Osteocyte (in vitro differentiated cells): Measurements from ENCODE around the gene HEYL. TPM values are rescaled to one million over a fixed set of nuclear protein-coding genes. Genes with fewer than 3 reads are reported as not detected.
"Not testable (repeated sequence)": the region's sequence is repeated elsewhere in the genome, so short reads cannot be mapped to it uniquely, and the experiment has no call there.

Experiments
- DNase-seq: peaks from one replicate; pipeline ENCODE4 v3.0.0; 2021; ENCODE audit warnings: mixed read lengths; ENCODE audit not compliant: unreplicated experiment; ENCODE audit errors: extremely low spot score
- H3K27ac Mint-ChIP-seq: one replicate; pipeline ENCODE4 v1.8.0; 2021; ENCODE audit warnings: mild to moderate bottlenecking, mixed read lengths; ENCODE audit not compliant: unreplicated experiment
- H3K27me3 Mint-ChIP-seq: one replicate; pipeline ENCODE4 v1.8.0; 2021; ENCODE audit warnings: mixed read lengths; ENCODE audit not compliant: unreplicated experiment
- H3K36me3 Mint-ChIP-seq: one replicate; pipeline ENCODE4 v1.8.0; 2021; ENCODE audit warnings: mixed read lengths; ENCODE audit not compliant: unreplicated experiment
- H3K4me1 Mint-ChIP-seq: one replicate; pipeline ENCODE4 v1.8.0; 2021; ENCODE audit warnings: mixed read lengths; ENCODE audit not compliant: unreplicated experiment
- H3K4me3 Mint-ChIP-seq: one replicate; pipeline ENCODE4 v1.8.0; 2021; ENCODE audit warnings: mild to moderate bottlenecking, moderate library complexity, mixed read lengths; ENCODE audit not compliant: unreplicated experiment
- H3K9me3 Mint-ChIP-seq: one replicate; pipeline ENCODE4 v1.8.0; 2021; ENCODE audit warnings: mixed read lengths; ENCODE audit not compliant: unreplicated experiment
- total RNA-seq: library from RNA; stranded (reverse); gene quantifications from 2 replicates; pipeline ENCODE4 v1.2.1, GENCODE V29; 2021
- TF ChIP-seq, protein P1 (sequence below): fragments of 200-600 bp; sonication (generic); IDR thresholded peaks from 2 replicates; pipeline ENCODE4 v1.5.0; 2021; ENCODE audit warnings: antibody characterized with exemption, mild to moderate bottlenecking, moderate library complexity

Gene HEYL
- total RNA-seq, 1 donor from 2014 or later: 1.4 TPM

DNA sequence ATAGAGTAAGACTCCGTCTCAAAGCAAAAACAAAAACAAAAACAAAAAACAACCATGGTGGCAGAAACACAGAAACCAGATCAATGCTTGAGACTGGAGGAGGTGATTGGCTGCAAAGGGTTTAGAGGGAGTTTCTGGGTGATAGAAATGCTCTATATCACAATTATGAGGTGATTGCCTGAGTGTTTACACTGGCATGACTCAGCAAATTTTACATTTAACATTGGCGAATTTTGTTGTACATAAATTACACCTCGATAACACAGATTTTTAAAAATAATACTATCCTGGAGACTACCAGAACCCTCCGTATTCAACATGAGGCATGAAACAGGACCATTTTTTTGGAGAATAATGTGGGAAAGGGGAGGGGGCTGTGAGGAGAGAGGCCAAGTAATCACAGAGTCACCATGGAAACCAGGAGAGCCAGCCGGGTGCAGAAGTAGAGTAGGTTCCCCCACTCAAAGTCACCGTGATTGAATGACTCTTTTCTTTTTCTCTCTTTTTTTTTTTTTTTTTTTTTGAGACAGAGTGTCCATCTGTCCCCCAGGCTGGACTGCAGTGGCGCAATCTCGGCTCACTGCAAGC is 24.3 kb downstream of the HEYL start:
- DNase-seq: no peak
- Mint-ChIP-seq H3K9me3 (no peaks in the 10 kb centered on the region), H3K4me3 (no peak overlapping the region), H3K4me1 (no peaks in the 10 kb centered on the region), H3K27ac (no peak overlapping the region), H3K36me3 (no peaks in the 10 kb centered on the region), H3K27me3 (peaks cover 16% of the 10 kb centered on the region)
- TF ChIP-seq, protein P1, sequence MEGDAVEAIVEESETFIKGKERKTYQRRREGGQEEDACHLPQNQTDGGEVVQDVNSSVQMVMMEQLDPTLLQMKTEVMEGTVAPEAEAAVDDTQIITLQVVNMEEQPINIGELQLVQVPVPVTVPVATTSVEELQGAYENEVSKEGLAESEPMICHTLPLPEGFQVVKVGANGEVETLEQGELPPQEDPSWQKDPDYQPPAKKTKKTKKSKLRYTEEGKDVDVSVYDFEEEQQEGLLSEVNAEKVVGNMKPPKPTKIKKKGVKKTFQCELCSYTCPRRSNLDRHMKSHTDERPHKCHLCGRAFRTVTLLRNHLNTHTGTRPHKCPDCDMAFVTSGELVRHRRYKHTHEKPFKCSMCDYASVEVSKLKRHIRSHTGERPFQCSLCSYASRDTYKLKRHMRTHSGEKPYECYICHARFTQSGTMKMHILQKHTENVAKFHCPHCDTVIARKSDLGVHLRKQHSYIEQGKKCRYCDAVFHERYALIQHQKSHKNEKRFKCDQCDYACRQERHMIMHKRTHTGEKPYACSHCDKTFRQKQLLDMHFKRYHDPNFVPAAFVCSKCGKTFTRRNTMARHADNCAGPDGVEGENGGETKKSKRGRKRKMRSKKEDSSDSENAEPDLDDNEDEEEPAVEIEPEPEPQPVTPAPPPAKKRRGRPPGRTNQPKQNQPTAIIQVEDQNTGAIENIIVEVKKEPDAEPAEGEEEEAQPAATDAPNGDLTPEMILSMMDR: no peak

DNA sequence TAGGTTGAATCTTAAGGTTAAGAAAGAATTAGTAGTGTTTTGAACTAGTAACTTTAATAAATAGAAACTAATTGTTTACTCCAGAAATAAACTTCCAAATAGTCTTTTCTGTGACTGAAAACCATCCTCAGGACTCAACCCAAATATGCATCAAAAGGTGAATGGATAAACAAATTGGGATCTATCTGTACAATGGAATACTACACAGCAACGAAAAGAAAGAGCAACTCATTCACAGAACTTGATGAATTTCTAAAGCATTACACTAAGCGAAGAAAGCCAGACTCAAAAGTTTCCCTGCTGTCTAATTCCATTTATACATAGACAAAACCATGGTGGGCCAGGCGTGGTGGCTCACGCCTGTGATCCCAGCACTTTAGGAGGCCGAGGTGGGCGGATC is 25.0 kb downstream of the HEYL start:
- Mint-ChIP-seq H3K36me3 (no peaks in the 10 kb centered on the region), H3K9me3 (no peaks in the 10 kb centered on the region), H3K4me1 (no peaks in the 10 kb centered on the region), H3K27ac (no peak overlapping the region), H3K4me3 (no peak overlapping the region), H3K27me3 (peaks cover 16% of the 10 kb centered on the region)
- DNase-seq: no peak
- TF ChIP-seq, protein P1: no peak

DNA sequence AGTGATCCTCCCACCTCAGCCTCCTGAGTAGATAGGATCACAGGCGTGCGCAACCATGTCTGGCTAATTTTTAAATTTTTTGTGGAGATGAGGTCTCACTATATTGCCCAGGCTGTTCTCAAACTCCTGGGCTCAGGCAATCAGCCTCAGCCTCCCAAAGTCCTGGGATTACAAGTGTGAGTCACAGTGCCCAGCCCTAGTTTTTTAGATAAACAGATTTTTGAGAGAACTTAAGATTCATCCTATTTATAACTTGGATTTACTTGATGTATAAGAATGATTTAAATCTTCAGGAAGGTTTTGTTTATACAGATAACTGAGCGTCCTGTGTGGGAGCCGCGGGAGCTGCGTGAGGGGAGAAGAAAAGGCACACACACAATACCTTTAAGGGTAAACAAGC is 26.2 kb downstream of the HEYL start:
- no peak for DNase-seq
- TF ChIP-seq, protein P1: no peak
- no peaks in the 10 kb centered on the region for H3K9me3 Mint-ChIP-seq
- H3K27me3 Mint-ChIP-seq: peaks cover 16% of the 10 kb centered on the region
- H3K4me1 Mint-ChIP-seq: no peaks in the 10 kb centered on the region
- H3K36me3 Mint-ChIP-seq: no peaks in the 10 kb centered on the region
- no peak overlapping the region for H3K4me3 Mint-ChIP-seq
- no peak overlapping the region for H3K27ac Mint-ChIP-seq

DNA sequence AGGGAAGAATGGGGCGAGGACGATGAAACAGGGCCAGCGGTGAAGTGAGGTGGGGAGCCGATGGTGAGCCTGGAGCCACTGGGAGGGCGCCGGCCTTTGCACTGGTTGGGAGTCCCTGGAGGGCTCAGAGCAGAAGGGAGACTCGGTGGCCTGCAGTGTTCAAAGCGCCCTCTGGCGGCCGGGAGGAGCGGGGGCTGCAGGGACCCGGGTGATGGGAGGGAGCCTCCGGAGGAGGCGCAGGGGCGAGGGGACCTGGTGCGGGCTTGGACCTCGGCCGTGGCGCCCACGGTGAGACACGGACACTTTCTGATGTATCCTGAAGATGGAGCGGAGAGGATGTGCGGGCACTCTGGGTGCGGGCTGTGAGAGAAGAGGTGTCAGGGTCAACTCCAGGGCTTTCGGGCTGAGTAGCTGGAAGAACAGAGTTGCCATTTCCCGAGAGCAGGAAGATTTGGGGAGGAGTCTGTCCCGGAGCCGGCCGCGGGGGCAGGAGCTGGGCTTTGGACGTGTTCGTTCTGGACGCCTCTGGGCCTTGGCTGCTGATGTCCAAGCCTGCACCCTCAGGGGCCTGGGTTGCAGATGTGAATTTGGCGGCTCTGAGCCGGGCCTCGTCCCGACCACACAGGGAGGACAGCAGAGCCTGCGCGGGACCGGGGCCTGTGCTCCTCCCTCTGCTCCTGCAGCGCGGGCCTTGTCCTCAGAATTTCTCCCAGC is 29.7 kb downstream of the HEYL start:
- peaks cover 3% of the 10 kb centered on the region for H3K27me3 Mint-ChIP-seq
- no peak overlapping the region for H3K4me3 Mint-ChIP-seq
- H3K36me3 Mint-ChIP-seq: no peaks in the 10 kb centered on the region
- DNase-seq: peak; percentile 88
- H3K27ac Mint-ChIP-seq: no peak overlapping the region
- H3K4me1 Mint-ChIP-seq: peaks cover 5% of the 10 kb centered on the region
- no peaks in the 10 kb centered on the region for H3K9me3 Mint-ChIP-seq
- TF ChIP-seq, protein P1: peak; percentile 61

DNA sequence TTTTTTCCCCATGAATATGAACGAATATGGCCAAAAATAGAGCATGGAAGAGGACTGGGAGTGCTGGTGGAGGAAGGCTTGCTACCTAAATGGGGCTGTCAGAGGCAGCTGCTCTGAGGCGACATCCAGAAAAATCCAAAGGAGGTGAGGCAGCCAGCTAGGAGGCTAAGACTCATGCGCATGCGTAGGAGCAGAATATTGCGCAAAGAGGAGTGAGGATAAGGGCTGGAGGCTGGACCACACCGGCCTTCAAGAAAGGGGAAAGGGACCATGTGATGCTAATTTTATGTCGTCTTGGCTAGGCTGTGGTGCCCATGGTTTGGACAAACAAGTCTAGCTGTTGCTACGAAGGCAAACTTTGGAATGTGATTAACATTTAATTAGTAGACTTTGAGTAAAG is 30.5 kb downstream of the HEYL start:
- DNase-seq: no peak
- peaks cover 4% of the 10 kb centered on the region for H3K27me3 Mint-ChIP-seq
- TF ChIP-seq, protein P1: no peak

DNA sequence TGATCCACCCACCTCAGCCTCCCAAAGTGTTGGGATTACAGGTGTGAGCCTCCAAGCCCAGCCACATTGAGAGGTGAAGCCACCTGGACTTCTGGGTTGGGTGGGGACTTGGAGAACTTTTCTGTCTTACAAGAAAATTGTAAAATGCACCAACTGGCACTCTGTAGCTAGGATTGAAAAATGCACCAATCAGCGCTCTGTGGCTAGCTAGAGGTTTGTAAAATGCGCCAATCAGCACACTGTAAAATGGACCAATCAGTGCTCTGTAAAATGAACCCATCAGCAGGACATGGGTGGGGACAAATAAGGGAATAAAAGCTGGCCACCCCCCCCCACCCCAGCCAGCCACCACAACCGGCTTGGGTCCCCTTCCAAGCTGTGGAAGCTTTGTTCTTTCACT is 35.8 kb downstream of the HEYL start:
- H3K4me1 Mint-ChIP-seq, DNase-seq, H3K27ac Mint-ChIP-seq, H3K9me3 Mint-ChIP-seq, H3K4me3 Mint-ChIP-seq, H3K36me3 Mint-ChIP-seq: not testable (repeated sequence)
- H3K27me3 Mint-ChIP-seq: peaks cover 20% of the 10 kb centered on the region

More for the DNA sequence above, 30.5 kb downstream of the HEYL start:
- Mint-ChIP-seq H3K27ac (no peak overlapping the region), H3K4me1 (peaks cover 5% of the 10 kb centered on the region), H3K36me3 (no peaks in the 10 kb centered on the region), H3K9me3 (no peaks in the 10 kb centered on the region), H3K4me3 (no peak overlapping the region)

DNA sequence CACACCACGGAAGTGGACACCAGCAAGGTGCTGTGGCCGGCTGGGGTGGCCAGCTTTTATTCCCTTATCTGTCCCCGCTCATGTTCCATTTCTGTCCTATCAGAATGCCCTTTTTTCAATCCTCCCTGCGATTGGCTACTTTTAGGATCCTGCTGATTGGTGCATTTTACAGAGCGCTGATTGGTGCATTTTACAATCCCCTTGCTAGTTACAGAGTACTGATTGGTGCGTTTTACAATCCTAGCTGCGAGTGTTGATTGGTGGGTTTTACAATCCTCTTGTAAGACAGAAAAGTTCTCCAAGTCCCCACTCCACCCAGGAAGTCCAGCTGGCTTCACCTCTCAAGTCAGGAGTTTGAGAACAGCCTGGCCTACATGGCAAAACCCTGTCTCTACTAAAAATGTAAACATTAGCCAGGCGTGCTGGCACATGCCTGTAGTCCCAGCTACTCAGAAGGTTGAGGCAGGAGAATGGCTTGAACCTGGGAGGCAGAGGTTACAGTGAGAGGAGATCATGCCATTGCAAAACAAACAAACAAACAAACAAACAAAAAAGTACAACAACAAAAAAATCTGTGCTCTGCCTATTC is 37.7 kb downstream of the HEYL start:
- not testable (repeated sequence) for H3K27ac Mint-ChIP-seq, H3K36me3 Mint-ChIP-seq, H3K4me3 Mint-ChIP-seq, H3K4me1 Mint-ChIP-seq, DNase-seq, H3K9me3 Mint-ChIP-seq
- peaks cover 28% of the 10 kb centered on the region for H3K27me3 Mint-ChIP-seq
